K562 (cell line): Measurements from ENCODE around the gene ILK. TPM values are rescaled to one million over a fixed set of nuclear protein-coding genes. Genes with fewer than 3 reads are reported as not detected.

Experiments
- ARID4B ChIP-seq: sonication (generic); formaldehyde crosslinking; IDR thresholded peaks from 2 replicates; pipeline ENCODE4 v1.8.0; 2022; ENCODE audit warnings: mild to moderate bottlenecking, missing genetic modification reagents
- BRD9 ChIP-seq: fragments of 450-650 bp; IDR thresholded peaks from 2 replicates; pipeline ENCODE4 v1.6.1; 2018; ENCODE audit warnings: low read depth; ENCODE audit not compliant: partially characterized antibody
- CREM ChIP-seq: IDR thresholded peaks from 2 replicates; pipeline ENCODE4 v1.6.1; 2014; ENCODE audit warnings: antibody characterized with exemption, low read depth
- CTBP1 ChIP-seq: fragments of 450-650 bp; IDR thresholded peaks from 2 replicates; pipeline ENCODE4 v1.6.1; 2016; ENCODE audit warnings: borderline replicate concordance
- FOXA3 ChIP-seq, 2 experiments: fragments of 450-650 bp in 1 of 2; sonication (generic) in 1 of 2; formaldehyde crosslinking; IDR thresholded peaks in 1 of 2; conservative IDR thresholded peaks in 1 of 2; 2 replicates each; pipeline versions ENCODE4 v1.4.0 to v1.8.0; 2020 to 2022; ENCODE audit warnings: mild to moderate bottlenecking in 2 of 2, missing genetic modification reagents in 1 of 2
- RFX1 ChIP-seq: fragments of 450-650 bp; IDR thresholded peaks from 2 replicates; pipeline ENCODE4 v1.6.1; 2016; ENCODE audit warnings: mild to moderate bottlenecking, moderate library complexity
- SMARCA4 ChIP-seq: fragments of 450-650 bp; IDR thresholded peaks from 2 replicates; pipeline ENCODE4 v1.6.1; 2016
- YY1 ChIP-seq, 3 experiments: IDR thresholded peaks; 2 replicates each; pipeline ENCODE4 v1.6.1; 2011; ENCODE audit warnings: low read length in 2 of 3, mild to moderate bottlenecking in 2 of 3, moderate library complexity in 2 of 3, borderline replicate concordance in 1 of 3, control low read depth in 1 of 3, low read depth in 1 of 3; ENCODE audit not compliant: insufficient read depth in 3 of 3, insufficient replicate concordance in 2 of 3, control insufficient read depth in 1 of 3, insufficient read length in 1 of 3; ENCODE audit errors: extremely low read depth in 1 of 3
- ZBTB17 ChIP-seq: fragments of 450-650 bp; formaldehyde crosslinking; IDR thresholded peaks from 2 replicates; pipeline ENCODE4 v1.4.0; 2020; ENCODE audit warnings: mild to moderate bottlenecking
- ZBTB8A ChIP-seq: fragments of 450-650 bp; IDR thresholded peaks from 2 replicates; pipeline ENCODE4 v1.6.1; 2018; ENCODE audit warnings: mild to moderate bottlenecking, moderate library complexity; ENCODE audit not compliant: partially characterized antibody
- ZFP36 ChIP-seq: fragments of 150-350 bp; IDR thresholded peaks from 2 replicates; pipeline ENCODE4 v1.6.1; 2018; ENCODE audit warnings: low read length, low read depth; ENCODE audit not compliant: partially characterized antibody
- ZNF174 ChIP-seq: fragments of 250-450 bp; sonication (Bioruptor Pico); IDR thresholded peaks from 2 replicates; pipeline ENCODE4 v1.4.0; 2020; ENCODE audit warnings: mild to moderate bottlenecking
- polyA plus RNA-seq, 8 experiments: library from polyadenylated mRNA; depleted of rRNA in 4 of 8; stranded (reverse) in 5 of 8; unstranded in 3 of 8; fragments of >200 nt; fragmentation: Nextera tagmentation in 2 of 8; fragmentation: Illumina TruSeq in 1 of 8; extraction: Ambion mirVana in 2 of 8; extraction: Trizol in 1 of 8; gene quantifications; 2 replicates each; pipeline versions ENCODE4 v1.2.1 to v1.2.3, GENCODE V29; 2011 to 2014; ENCODE audit warnings: inconsistent platforms in 1 of 8, missing spikeins in 1 of 8
- total RNA-seq, 7 experiments: library from RNA; depleted of rRNA in 6 of 7; stranded (reverse); fragments of >200 nt in 6 of 7; fragmentation: Illumina TruSeq in 2 of 7; extraction: Trizol in 2 of 7; gene quantifications; 2 replicates each; pipeline versions ENCODE4 v1.2.1 to v1.2.3, GENCODE V29; 2011 to 2021; ENCODE audit warnings: low replicate concordance in 1 of 7
- TF ChIP-seq, protein P1 (sequence below), 2 experiments: IDR thresholded peaks; 2 replicates each; pipeline ENCODE4 v1.6.1; 2012; ENCODE audit warnings: improper control_type of control experiment in 2 of 2, low read depth in 2 of 2, low read length in 2 of 2, borderline replicate concordance in 1 of 2
- TF ChIP-seq, protein P2 (sequence below): fragments of 450-650 bp; formaldehyde crosslinking; IDR thresholded peaks from 2 replicates; pipeline ENCODE4 v1.4.0; 2020; ENCODE audit warnings: mild to moderate bottlenecking, moderate library complexity

ILK gene
- total and polyA plus RNA-seq, 9 of the 15 experiments (the other 6 are each of a cell fraction or from before 2014, with no cell fraction given): 43.3 to 95.9 (median 58.9) TPM

DNA sequence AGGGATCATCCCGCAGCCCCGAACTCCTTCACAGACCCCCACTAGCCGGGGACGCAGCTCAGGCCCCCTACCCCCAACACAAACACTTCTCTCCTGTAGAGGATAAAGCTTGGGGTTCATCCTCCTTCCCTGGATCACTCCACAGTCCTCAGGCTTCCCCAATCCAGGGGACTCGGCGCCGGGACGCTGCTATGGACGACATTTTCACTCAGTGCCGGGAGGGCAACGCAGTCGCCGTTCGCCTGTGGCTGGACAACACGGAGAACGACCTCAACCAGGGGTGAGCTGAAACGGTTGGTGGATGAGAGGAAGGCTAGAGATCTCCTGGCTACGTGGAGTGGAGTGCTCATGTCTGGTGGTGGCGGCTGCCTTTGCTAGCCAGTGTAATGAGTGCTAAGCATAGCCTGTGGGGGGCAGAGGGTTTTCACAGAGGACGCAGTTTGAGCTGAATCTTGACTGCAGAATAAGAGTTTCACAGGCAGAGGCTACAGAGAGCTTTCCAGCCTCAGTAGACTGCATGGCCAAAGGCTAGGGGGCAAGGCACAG lies 580 bp downstream of the ILK start (continued):
- TF ChIP-seq, protein P1, sequence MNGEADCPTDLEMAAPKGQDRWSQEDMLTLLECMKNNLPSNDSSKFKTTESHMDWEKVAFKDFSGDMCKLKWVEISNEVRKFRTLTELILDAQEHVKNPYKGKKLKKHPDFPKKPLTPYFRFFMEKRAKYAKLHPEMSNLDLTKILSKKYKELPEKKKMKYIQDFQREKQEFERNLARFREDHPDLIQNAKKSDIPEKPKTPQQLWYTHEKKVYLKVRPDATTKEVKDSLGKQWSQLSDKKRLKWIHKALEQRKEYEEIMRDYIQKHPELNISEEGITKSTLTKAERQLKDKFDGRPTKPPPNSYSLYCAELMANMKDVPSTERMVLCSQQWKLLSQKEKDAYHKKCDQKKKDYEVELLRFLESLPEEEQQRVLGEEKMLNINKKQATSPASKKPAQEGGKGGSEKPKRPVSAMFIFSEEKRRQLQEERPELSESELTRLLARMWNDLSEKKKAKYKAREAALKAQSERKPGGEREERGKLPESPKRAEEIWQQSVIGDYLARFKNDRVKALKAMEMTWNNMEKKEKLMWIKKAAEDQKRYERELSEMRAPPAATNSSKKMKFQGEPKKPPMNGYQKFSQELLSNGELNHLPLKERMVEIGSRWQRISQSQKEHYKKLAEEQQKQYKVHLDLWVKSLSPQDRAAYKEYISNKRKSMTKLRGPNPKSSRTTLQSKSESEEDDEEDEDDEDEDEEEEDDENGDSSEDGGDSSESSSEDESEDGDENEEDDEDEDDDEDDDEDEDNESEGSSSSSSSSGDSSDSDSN (IDR thresholded peaks at IDR 0.05; ENCODE audit: borderline replicate concordance in 1 of 2, low read depth in 2 of 2, low read length in 2 of 2): peak; percentile 49 to 85; a peak in 2 of 4 replicates
- TF ChIP-seq YY1 (IDR thresholded peaks at IDR 0.05; ENCODE audit: borderline replicate concordance in 1 of 3, control insufficient read depth in 1 of 3, extremely low read depth in 1 of 3, insufficient read depth in 3 of 3, insufficient read length in 1 of 3, insufficient replicate concordance in 2 of 3, low read depth in 1 of 3, low read length in 2 of 3): peak in 2 of 3 experiments; percentile 10 to 18
- TF ChIP-seq ZNF174 (CRISPR knock-in tag): no peak
- 0 out of 2 replicates have a peak, but pooled peaks have one; percentile 27 for TF ChIP-seq SMARCA4
- TF ChIP-seq, protein P2, sequence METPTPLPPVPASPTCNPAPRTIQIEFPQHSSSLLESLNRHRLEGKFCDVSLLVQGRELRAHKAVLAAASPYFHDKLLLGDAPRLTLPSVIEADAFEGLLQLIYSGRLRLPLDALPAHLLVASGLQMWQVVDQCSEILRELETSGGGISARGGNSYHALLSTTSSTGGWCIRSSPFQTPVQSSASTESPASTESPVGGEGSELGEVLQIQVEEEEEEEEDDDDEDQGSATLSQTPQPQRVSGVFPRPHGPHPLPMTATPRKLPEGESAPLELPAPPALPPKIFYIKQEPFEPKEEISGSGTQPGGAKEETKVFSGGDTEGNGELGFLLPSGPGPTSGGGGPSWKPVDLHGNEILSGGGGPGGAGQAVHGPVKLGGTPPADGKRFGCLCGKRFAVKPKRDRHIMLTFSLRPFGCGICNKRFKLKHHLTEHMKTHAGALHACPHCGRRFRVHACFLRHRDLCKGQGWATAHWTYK (CRISPR knock-in tag): 0 out of 2 replicates have a peak, but pooled peaks have one; percentile 10
- TF ChIP-seq ZFP36: peak; percentile 51
- no peak for TF ChIP-seq FOXA3 (CRISPR knock-in tag; conservative IDR thresholded peaks at IDR 0.05 in 1 of 2, IDR thresholded peaks at IDR 0.05 in 1 of 2)
- TF ChIP-seq CREM: peak; percentile 59; the same call in 1 of the 2 replicates
- TF ChIP-seq RFX1: no peak
- TF ChIP-seq BRD9: peak; percentile 10
- no peak for TF ChIP-seq ZBTB8A
- TF ChIP-seq ZBTB17 (CRISPR knock-in tag): 0 out of 2 replicates have a peak, but pooled peaks have one; percentile 4
- TF ChIP-seq CTBP1: 0 out of 2 replicates have a peak, but pooled peaks have one; percentile 16
- 0 out of 2 replicates have a peak, but pooled peaks have one; percentile 45 for TF ChIP-seq ARID4B (CRISPR knock-in tag)
